ENCODE measurements around the gene GPR132. TPM values are rescaled to one million over a fixed set of nuclear protein-coding genes. Genes with fewer than 3 reads are reported as not detected.

Gene GPR132
- total and polyA plus RNA-seq, 2 experiments from 2014 or later: 0.14 TPM; not detected in 1

- TF ChIP-seq ZNF462 (CRISPR knock-in tag; IDR thresholded peaks at IDR 0.05) (no peak), CTCF (conservative IDR thresholded peaks at IDR 0.05; ENCODE audit: low read depth in 2 of 2) (no peak)
These were observed 27.2 kb upstream of the GPR132 start (continued) for GRCh38 chr14:105092171-105093037.

- Mint-ChIP-seq H3K4me3 (peak overlapping the region; percentile 76; the same call in 1 of the 3 replicates), H3K27ac (no peak overlapping the region), H3K36me3 (ENCODE audit: low read depth) (no peaks in the 10 kb centered on the region), H3K9me3 (no peaks in the 10 kb centered on the region; the same call in 2 of the 3 replicates), H3K4me1 (peaks cover 2% of the 10 kb centered on the region; the same call in 1 of the 3 replicates), H3K27me3 (ENCODE audit: insufficient read depth, low read depth, poor library complexity) (peaks cover 38% of the 10 kb centered on the region)
- no peaks in the 10 kb centered on the region for H3K79me2 ChIP-seq (replicated peaks; ENCODE audit: insufficient read depth)
- H3K27ac ChIP-seq (ENCODE audit: low read depth): no peak overlapping the region
- ATAC-seq (no peak), DNase-seq (ENCODE audit: low spot score) (no peak)
- no peaks in the 10 kb centered on the region for H3K9me2 ChIP-seq (ENCODE audit: insufficient read depth)
- H4K20me1 ChIP-seq (replicated peaks; ENCODE audit: insufficient read depth): no peaks in the 10 kb centered on the region
- TF ChIP-seq NANOG (IDR thresholded peaks at IDR 0.05; ENCODE audit: borderline replicate concordance): no peak
- H3K36me3 ChIP-seq (ENCODE audit: insufficient read depth): no peaks in the 10 kb centered on the region
- no peak overlapping the region for H3K4me2 ChIP-seq
- no peak overlapping the region for H2AFZ ChIP-seq
- H3K4me3 ChIP-seq: no peak overlapping the region
- peaks cover 55% of the 10 kb centered on the region for H3K27me3 ChIP-seq (ENCODE audit: insufficient read depth)
- 0 out of 2 replicates have a peak, but pooled peaks cover 5% of the 10 kb centered on the region for H3F3A ChIP-seq (replicated peaks; ENCODE audit: low read depth)
- no peaks in the 10 kb centered on the region; the same call in 1 of the 2 replicates for H3K4me1 ChIP-seq (ENCODE audit: insufficient read depth)
These were observed 26.4 kb upstream of the GPR132 start for GRCh38 chr14:105091517-105092170.
